Sciatic nerve (tissue), 2 donors: ENCODE results near the gene TSPAN4. TPM values are rescaled to one million over a fixed set of nuclear protein-coding genes. Genes with fewer than 3 reads are reported as not detected.

Experiments
- ATAC-seq: fragments of 200-7000 bp; cut with Tn5 transposase; one replicate; pipeline ENCODE4 v1.9.1; 2020; ENCODE audit warnings: mild to moderate bottlenecking, moderate library complexity
- DNase-seq: peaks from one replicate; pipeline ENCODE4 v3.0.0-alpha.2; 2020; ENCODE audit warnings: low spot score
- intact Hi-C: fragments of 100-400 bp; cut with DNase I; formaldehyde crosslinking; loops from one replicate; pipeline ENCODE4 v1.14.2; 2022
- total RNA-seq: library from RNA; stranded (reverse); fragmentation: NEBNext Ultra II Directional; extraction: Animal tissue kit (Norgen Biotek cat#: 25700); gene quantifications from one replicate; pipeline ENCODE4 v1.2.1, GENCODE V29; 2021
- donor health status: DM: no; HTN: no; CAD: no.
- donor health status: DM: no; HTN: no; CAD: no.

TSPAN4 gene
- total RNA-seq, 1 donor from 2014 or later, result 118 TPM

DNA sequence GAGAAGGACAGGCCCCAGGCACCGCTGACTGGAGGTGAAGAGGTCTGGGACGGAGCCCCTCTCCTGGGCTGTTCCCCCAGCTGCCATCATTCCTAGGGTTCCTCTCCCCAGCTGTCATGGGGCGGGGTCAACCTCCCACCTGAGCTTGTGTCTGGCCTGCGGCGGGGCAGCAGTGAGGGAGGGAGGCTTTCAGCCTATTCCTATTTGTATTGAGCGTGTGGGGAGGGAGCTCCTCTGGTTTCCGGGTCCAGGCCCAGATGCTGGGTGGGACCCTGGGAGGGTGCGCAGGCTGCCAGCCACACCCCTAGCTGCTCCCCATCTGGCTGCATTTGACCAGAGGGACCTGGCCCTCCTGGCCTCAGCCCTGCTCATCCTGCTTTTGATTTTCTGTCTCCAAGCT, 13.7 kb downstream of the TSPAN4 start:
- DNase-seq (no peak), ATAC-seq (no peak)
- intact Hi-C loops, result no loop called here

DNA sequence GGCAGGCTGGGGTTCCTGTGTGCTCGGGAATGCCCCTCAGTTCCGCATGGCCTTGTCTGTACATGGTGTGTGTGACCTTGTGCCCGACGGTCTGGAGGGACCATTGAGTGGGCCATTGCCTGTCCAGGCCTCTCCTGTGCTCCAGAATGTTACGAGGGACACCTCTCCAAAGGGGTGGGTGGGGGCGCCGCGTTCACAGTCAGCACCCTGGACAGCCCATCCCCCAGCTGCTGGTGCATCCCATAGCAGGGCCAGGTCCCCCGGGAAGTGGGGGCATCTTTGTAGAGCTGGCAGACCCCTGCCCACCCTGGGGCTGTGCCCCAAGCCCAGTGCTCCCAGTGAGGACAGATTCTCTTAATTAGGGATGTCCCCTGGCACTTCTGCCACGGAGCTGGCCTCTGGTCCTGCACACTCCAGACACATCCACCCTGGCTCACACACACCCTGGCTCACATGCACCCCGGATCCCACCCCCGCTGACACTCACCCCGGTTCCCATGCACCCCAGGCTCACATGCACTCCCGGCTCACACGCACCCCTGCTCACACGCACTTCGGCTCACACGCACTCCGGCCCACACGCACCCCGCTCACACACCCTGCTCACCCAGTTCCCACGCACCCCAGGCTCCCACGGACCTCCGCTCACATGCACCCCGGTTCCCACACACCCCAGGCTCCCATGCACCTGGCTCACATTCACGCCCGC, 15.6 kb downstream of the TSPAN4 start:
- DNase-seq, result no peak
- intact Hi-C loops, result no loop called here
- no peak for ATAC-seq

DNA sequence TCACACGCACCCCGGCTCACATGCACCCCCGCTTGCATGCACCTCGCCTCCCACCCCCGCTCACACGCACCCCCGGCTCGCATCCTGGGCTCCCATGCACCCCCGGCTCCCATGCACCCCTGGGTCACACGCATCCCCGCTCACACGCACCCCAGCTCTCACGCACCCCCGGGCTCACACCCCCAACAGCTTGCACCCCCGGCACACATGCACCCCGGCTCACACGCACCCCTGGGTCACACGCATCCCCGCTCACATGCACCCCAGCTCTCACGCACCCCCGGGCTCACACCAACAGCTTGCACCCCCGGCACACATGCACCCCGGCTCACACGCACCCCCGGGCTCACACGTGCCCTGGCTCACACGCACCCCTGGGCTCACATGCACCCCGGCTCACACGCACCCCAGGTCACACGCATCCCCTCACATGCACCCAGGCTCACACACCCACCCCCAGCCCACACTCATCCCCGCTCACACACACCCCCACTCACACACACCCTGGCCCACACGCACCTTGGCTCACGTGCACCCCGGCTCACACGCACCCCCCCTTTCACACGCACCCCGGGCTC, 16.2 kb downstream of the TSPAN4 start:
- ATAC-seq (no peak), DNase-seq (no peak)
- intact Hi-C loops, result no loop called here

DNA sequence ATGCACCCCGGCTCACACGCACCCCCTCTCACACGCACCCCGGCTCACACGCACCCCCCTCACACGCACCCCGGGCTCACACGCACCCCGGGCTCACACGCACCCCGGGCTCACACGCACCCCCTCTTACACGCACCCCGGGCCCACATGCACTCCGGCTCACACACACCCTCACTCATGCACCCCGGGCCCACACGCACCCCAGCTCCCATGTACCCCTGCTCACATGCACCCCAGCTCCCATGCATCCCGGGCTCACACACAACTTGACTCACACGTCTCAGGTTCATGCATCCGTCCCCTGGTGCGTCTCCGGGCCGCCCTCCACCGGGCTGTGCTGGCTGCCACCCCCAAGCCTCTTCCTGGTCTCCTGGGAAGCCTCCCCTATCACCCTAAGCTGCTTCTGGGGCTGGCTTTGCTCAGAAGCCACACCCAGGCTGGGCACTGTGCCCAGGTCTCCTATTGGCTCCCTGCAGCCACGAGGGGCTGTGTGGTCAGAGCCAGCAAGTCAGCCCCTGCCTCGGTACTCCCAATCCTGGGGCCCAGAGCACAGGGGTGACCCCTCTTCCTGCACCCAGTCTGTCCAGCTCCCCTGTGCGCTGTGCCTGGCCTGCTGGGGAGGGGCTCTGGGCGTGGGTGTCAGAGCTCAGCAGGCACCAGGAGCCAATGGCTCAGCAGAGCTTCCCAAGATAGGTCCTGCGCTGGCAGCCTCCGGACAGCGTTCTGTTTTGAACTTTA, 16.9 kb downstream of the TSPAN4 start:
- intact Hi-C loops, result no loop called here
- DNase-seq, result peak; percentile 89
- ATAC-seq, result peak; percentile 71

DNA sequence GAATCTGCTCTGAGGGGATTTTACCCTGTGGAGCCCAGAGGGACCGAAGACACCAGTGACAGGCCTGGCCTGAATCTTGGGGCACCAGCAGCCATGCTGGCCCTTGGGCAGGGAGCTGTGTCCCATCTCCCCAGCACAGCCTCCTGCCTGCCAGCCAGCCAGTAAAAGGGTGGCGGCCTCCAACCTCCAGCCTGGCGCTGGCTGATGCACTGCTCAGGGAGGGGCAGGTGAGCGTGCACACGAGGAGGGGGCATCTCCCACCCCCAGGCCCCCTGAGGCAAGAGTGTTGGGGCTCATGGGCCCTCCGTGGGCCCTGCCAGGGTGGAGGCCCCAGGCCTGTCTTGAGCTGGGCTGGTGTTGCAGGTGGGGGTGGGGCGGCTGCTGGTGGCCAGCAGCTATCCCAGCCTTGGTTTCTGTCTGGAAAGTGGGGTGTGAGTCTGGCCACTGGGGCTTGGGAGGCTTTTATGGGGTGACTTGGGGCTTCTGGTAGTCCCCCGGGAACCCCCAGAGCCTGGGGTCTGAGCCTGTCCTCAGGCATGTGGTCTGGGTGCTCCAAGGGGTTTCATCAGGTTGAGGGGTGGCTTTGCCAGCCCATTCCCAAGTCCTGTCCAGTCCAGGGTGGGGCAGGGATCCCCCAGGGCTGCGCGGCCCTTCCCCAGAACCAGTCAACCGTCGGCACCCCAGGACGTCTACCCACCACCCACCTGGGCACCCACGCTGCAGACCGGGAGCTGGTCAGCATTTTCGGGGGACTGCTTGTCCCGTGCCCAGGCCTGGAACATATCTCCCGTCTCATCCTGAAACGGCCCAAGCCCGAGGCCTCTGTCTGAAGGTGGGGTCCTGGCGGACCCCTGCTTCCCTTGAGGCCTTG, 17.8 kb downstream of the TSPAN4 start:
- intact Hi-C loops, result no loop called here
- no peak for ATAC-seq
- no peak for DNase-seq

DNA sequence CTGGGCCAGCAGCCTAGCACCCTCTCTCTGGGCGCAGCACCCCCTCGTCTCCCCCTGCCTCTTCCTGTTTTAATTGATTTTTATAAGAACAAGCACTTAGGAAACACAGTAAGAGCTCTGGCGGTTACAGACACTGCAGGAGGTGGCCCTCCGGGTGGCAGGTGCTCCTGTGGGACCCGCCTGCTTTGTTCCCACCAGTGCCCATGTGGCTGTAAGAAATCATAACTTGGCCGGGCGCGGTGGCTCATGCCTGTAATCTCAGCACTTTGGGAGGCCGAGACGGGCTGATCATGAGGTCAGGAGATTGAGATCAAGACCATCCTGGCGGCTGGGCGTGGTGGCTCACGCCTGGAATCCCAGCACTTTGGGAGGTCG, 18.4 kb downstream of the TSPAN4 start:
- no peak for DNase-seq
- intact Hi-C loops, result no loop called here
- no peak for ATAC-seq

DNA sequence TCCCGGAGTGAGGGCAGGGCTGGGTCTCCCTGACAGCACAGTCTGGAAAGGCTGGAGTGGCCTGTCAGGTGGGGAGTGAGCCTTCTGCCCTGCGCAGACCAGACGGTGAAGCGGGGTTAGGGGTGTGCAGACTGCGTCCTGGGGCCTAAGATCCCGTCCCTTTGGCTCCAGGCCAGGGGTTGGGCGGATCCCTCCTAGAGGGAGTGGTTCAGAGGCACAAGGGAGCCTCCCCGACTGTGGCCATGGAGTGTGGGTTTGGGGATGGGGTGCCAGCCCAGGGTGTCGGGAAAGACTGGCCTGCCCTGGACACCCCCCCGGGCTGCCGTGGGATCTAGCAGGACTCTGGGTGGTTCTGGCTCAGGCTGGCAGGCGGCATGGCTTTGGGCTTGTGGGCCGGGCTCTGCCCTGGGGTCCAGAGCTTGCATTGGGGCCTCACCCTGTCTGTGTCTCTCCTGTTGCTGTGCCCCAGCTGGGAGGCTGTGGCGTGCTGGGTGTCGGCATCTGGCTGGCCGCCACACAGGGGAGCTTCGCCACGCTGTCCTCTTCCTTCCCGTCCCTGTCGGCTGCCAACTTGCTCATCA, 19.5 kb downstream of the TSPAN4 start:
- intact Hi-C loops, result no loop called here
- ATAC-seq (peak; percentile 8), DNase-seq (no peak)

DNA sequence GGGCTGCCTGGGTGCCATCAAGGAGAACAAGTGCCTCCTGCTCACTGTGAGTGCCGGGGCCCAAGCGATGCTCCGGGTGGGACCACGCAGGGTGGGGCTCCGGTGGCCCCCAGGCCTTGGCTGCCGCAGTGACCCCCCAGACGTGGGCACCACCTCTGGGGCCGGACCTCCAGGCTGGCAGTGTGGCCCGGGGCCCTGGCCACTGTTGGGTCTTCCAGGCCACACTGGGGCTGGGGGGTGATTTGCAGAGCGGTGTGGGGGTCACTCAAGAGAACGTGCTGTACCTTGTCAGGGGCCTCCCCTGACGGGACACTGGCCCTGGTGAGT, 20.0 kb downstream of the TSPAN4 start:
- no peak for ATAC-seq
- no peak for DNase-seq
- intact Hi-C loops, result no loop called here

DNA sequence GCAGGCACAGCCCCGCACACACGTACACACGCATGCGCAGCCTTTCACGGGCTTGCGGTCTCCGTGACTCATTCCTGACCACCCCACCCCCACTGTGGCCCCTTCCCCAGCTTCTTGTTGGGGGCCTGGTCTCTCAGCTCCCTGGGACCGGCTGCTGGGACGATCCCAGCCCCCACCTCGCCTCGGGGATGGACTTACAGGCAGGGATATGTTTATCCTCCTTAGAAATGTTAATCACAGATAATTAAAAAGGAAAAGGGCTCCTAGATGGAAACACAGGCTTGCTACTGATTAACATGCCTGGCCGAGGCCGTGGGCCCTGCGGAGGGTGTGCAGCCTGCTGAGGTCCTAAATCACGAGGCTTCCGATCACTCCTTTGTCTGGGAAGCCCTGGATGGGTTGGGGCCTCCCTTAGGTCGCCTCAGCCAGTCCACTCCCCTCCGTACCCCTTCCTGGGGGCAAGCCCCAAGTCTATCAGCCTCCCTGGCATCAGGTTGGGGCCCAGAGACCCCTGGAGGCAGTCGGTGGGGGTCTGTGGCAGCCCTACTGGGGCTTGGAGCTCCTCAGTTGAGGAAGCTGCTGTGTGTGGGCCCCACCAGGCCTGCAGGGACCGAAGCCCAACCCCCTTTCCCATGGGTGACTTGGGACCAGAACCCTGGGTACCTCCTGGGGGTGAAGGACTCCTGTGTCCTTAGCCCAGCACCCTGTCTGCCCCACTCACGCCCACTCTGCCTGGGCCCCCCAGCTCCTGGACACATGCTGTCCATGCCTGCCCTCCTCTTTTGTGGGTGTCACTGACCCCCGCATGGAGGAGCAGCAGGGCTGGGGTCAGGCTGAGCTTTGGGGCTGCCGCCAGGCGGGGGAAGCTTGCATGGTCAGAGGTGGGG, 20.6 kb downstream of the TSPAN4 start:
- intact Hi-C loops, result no loop called here
- DNase-seq, result no peak
- no peak for ATAC-seq

DNA sequence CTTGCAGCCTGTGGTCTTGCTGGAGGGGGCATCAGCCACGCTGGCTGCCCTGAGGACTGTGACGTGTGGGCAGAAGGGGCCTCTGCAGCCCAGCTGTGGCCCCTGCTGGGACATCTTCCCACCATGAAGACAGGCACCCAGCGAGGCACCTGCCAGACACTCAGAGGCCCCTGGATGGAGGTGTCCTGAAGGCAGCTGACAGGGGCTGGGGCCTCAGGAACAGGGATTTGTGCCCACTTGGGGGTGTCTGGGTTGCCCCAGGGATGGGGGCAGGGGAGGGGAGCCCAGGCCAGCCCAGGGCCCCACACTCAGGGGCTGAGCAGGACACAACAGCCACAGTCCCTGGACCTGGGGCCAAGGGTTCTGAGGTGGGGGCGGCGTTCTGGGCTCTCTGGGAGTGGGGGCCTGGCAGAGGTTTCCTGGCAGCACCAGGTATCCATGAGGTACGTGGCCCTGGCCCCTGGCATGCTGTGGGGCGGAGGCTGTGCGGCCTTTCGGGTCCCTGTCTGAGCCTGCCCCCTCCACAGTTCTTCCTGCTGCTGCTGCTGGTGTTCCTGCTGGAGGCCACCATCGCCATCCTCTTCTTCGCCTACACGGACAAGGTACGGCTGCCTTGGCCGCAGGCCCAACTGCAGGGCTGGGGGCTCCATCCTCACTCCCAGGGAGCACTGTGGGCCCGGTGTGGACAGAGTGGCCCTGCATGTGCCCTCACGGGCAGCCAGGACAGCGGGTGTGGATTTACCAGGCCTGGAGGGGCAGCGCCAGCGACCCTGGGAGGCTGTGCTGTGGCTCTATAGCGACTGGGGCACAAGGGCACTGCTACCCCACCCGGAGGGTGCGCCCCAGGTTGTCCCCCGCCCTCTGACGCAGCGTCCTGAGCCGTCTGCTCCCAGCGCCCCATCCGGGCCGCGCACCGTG, 21.5 kb downstream of the TSPAN4 start:
- intact Hi-C loops, result no loop called here
- peak; percentile 8 for ATAC-seq
- DNase-seq, result no peak

DNA sequence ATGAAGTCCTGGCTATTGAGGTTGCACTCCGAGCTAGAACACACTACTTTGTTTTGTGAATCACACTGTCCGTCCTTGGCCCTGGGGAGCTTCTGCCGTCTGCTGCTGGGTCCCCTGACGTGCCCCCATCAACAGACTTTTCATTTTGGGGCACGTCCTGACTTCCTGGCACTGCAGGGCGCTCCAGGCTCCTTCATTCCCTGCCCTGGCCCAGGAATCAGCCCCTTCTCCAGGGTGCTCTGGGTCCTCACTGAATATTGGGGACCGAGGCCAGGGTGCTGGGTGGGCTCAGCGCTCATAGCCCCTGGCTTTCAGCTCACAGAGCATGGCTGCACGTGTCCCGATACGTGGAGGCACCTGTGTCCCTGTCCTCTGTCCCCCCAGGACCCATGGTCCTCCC, 22.2 kb downstream of the TSPAN4 start:
- DNase-seq, result no peak
- intact Hi-C loops, result no loop called here

DNA sequence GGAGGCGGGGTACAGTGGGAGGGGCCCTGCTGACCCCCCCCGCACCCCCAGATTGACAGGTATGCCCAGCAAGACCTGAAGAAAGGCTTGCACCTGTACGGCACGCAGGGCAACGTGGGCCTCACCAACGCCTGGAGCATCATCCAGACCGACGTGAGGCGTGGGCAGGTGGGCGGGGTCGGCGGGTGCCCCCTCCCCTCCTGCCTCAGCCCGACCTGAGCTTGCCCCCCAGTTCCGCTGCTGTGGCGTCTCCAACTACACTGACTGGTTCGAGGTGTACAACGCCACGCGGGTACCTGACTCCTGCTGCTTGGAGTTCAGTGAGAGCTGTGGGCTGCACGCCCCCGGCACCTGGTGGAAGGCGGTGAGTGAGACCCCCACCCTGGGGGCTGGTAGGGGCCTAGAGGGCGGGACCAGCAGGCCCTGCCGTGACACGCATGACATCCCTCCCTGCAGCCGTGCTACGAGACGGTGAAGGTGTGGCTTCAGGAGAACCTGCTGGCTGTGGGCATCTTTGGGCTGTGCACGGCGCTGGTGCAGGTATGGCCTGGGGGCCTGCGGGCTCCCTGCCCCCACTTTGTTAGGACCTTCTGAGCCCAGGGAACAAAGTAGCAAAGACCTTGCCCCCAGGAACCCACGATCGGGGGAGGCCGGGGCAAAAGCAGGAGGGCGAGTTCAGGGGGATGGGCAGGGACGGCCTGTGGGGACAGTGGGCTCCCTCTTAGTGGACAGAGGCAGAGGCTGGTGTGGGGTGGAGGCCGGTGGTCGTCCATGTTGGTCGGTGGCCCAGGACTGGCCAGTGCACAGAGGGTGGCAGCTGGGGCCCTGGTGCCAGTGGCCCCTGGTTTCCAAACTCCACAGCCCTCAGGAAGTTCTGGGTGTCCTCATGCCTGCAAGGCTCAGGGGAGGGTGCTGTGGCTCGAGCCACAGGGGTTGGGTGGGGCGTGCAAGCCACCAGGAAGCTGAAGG, 23.1 kb downstream of the TSPAN4 start:
- ATAC-seq (no peak), DNase-seq (no peak)
- intact Hi-C loops, result no loop called here

More for the DNA sequence above, 22.2 kb downstream of the TSPAN4 start:
- no peak for ATAC-seq

DNA sequence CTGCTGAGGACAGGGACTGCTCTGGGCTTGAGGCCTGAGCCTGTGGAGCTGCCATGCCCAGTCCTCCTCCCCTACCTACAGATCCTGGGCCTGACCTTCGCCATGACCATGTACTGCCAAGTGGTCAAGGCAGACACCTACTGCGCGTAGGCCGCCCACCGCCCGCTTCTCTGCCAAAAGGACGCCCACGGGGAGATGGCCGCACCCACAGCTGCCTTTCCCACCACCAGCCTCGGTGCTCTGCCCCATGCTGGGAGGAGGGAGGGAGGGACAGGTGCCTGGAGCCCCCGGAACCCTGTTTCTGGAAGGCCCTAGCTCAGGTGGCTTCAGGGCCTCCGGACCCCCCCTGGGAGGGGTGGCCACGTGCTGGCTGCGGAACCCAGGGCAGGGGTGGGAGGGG, 23.8 kb downstream of the TSPAN4 start:
- ATAC-seq (no peak), DNase-seq (no peak)
- intact Hi-C loops, result no loop called here

DNA sequence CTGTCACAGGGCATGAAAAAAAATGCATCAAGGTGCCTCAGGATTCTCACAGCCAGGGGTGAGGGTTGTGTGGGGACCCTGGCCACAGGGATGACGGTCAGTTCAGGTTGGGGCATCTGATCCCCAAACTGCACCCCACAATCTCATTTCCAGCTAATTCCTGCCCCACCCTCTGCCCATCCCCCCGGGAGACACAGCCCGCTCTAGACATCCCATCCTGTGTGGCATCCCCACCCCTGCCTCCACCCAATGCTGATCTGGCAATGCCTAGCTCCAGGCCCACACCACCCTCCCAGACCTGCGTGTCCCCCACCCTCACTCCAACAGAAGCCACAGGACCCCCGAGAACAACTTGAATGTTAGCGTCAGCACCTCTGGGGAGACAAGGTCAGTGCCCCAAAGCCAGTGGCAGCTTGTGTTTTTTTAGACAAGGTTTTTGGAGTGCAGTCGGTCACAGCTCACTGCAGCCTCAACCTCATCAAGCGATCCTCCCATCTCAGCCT, 25.3 kb downstream of the TSPAN4 start:
- DNase-seq, result no peak
- intact Hi-C loops, result no loop called here
- ATAC-seq, result no peak

DNA sequence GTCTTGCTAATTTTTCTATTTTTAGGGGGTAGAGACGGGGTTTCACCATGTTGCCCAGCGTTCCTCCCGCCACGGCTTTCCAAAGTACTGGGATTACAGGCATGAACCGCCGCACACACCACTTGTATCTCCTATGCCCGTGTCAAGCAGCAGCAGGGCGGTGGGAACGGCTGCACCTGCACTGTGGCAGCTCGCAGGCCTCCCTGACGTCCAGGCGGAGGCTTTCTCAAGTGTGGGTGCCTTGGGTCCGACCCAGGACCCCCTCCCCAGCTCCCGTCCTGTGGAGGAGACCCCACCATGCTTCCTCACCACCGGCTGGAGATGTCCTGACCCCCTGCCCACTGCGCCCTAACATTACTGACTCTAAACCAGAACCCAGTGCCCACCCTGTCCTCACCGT, 25.7 kb downstream of the TSPAN4 start:
- ATAC-seq, result no peak
- no peak for DNase-seq
- intact Hi-C loops, result no loop called here

DNA sequence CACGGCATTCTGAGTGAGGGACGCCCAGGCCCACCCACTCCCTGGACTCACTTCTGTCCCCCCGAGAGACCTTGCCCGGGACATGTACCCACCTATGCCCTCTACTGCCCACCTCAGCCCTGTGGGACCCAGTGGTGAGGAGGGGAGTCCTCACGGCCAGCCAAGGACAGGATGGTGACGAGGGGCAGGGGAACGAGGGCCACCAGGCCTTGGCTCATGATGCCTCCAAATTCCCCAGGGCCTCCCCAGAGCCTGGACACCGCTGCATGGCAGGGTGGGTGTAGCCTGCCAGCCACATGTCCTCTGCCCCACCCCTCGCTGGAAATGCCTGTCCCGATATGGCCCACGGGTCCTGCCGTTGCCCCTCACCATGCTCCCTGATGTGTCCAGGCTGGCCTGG, 26.1 kb downstream of the TSPAN4 start:
- DNase-seq, result no peak
- intact Hi-C loops, result no loop called here
- no peak for ATAC-seq
